Caco-2 (cell line): ENCODE data around the gene USP22. TPM values are rescaled to one million over a fixed set of nuclear protein-coding genes. Genes with fewer than 3 reads are reported as not detected.

ENCODE experiments used
- BruUV-seq: library from RNA; stranded (reverse); fragments of 400-500 nt; replicated peaks from 2 replicates; lab custom pipeline; 2021; lab: Mats Ljungman, UMichigan
- CTCF ChIA-PET: fragments of 300-600 bp; sonication (Branson Sonifier 250); formaldehyde crosslinking; loops from one replicate; lab custom pipeline; 2022; ENCODE audit warnings: antibody characterized with exemption; lab: Charles Lee
- POLR2A ChIA-PET: fragments of 300-600 bp; sonication (Branson Sonifier 250); formaldehyde crosslinking; loops from one replicate; lab custom pipeline; 2022; ENCODE audit warnings: antibody characterized with exemption; lab: Charles Lee
- DNase-seq, 2 experiments: peaks; one replicate each; pipeline versions ENCODE4 v3.0.0 to v3.0.0-alpha.2; 2020 to 2022
- H3K27me3 ChIP-seq: replicated peaks from 2 replicates; pipeline ENCODE4 v1.6.0; 2011; ENCODE audit warnings: low read length; ENCODE audit not compliant: control insufficient read depth, insufficient read depth
- H3K36me3 ChIP-seq: 2 replicates; pipeline ENCODE4 v1.5.1; 2011; ENCODE audit warnings: low read length; ENCODE audit not compliant: control insufficient read depth, insufficient read depth
- H3K4me1 ChIP-seq: fragments of 250-450 bp; sonication (Bioruptor Pico); 2 replicates; pipeline ENCODE4 v1.5.1; 2020; ENCODE audit warnings: mild to moderate bottlenecking
- H3K4me3 ChIP-seq: 2 replicates; pipeline ENCODE4 v1.5.1; 2011; ENCODE audit warnings: low read depth, mild to moderate bottlenecking, control low read depth, low read length
- H3K9me3 ChIP-seq: fragments of 250-450 bp; sonication (Bioruptor Pico); 2 replicates; pipeline ENCODE4 v1.5.1; 2020; ENCODE audit warnings: mild to moderate bottlenecking, moderate library complexity
- H3K27ac Mint-ChIP-seq: one replicate; pipeline ENCODE4 v1.8.0; 2022; ENCODE audit warnings: mixed read lengths; ENCODE audit not compliant: unreplicated experiment
- H3K27me3 Mint-ChIP-seq: one replicate; pipeline ENCODE4 v1.8.0; 2022; ENCODE audit warnings: mixed read lengths; ENCODE audit not compliant: insufficient read depth, unreplicated experiment
- H3K36me3 Mint-ChIP-seq: one replicate; pipeline ENCODE4 v1.8.0; 2022; ENCODE audit warnings: mild to moderate bottlenecking, mixed read lengths; ENCODE audit not compliant: insufficient read depth, unreplicated experiment
- H3K4me1 Mint-ChIP-seq: one replicate; pipeline ENCODE4 v1.8.0; 2022; ENCODE audit warnings: low read depth, mixed read lengths; ENCODE audit not compliant: unreplicated experiment
- H3K4me3 Mint-ChIP-seq: one replicate; pipeline ENCODE4 v1.8.0; 2022; ENCODE audit warnings: mild to moderate bottlenecking, moderate library complexity, mixed read lengths; ENCODE audit not compliant: unreplicated experiment
- H3K9me3 Mint-ChIP-seq: one replicate; pipeline ENCODE4 v1.8.0; 2022; ENCODE audit warnings: mixed read lengths; ENCODE audit not compliant: unreplicated experiment
- intact Hi-C: fragments of 100-400 bp; cut with micrococcal nuclease; formaldehyde crosslinking; loops from one replicate; pipeline ENCODE4 v1.10.0; 2022; ENCODE audit not compliant: unreplicated experiment
- total RNA-seq: library from RNA; stranded (reverse); gene quantifications from 2 replicates; pipeline ENCODE4 v1.2.3, GENCODE V29; 2022
- TF ChIP-seq, protein P1 (sequence below), 2 experiments: fragments of 200-600 bp in 1 of 2; IDR thresholded peaks; 1 replicate in 1 of 2; 2 replicates in 1 of 2; pipeline versions ENCODE4 v1.5.1 to v1.8.0; 2011 to 2022; ENCODE audit warnings: antibody characterized with exemption in 1 of 2, control low read depth in 1 of 2, inconsistent platforms in 1 of 2, low read depth in 1 of 2, low read length in 1 of 2, mild to moderate bottlenecking in 1 of 2, moderate library complexity in 1 of 2; ENCODE audit not compliant: insufficient read depth in 1 of 2, severe bottlenecking in 1 of 2, unreplicated experiment in 1 of 2

Gene USP22
- total RNA-seq, 1 experiment from 2014 or later = 267 TPM

DNA sequence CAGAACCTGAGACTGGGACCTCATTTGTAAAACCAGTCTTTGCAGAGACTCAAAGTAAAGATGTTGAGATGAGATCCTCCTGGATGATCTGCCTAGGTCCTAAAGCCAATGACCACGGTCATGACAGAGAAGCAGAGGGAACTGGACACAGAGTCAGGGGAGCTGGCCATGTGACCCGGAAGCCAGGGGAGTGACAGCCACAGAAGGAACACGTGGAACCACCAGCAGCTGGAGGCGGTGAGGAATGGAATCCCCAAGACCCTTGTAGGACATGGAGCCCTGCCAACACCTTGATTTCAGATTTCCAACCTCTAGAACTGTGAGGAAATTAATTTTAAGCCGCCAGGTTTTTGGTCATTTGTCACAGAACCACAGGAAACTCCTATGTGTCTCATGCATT is 37.0 kb downstream of the USP22 start:
- Mint-ChIP-seq H3K9me3 (no peaks in the 10 kb centered on the region), H3K4me1 (no peaks in the 10 kb centered on the region), H3K27ac (no peak overlapping the region), H3K4me3 (no peak overlapping the region), H3K27me3 (no peaks in the 10 kb centered on the region), H3K36me3 (peaks cover 100% of the 10 kb centered on the region)
- ChIA-PET POLR2A (no interaction called here), CTCF (no interaction called here)
- peaks cover 28% of the 10 kb centered on the region for H3K36me3 ChIP-seq
- no TSS peak for BruUV-seq
- no peaks in the 10 kb centered on the region for H3K4me1 ChIP-seq
- TF ChIP-seq, protein P1, sequence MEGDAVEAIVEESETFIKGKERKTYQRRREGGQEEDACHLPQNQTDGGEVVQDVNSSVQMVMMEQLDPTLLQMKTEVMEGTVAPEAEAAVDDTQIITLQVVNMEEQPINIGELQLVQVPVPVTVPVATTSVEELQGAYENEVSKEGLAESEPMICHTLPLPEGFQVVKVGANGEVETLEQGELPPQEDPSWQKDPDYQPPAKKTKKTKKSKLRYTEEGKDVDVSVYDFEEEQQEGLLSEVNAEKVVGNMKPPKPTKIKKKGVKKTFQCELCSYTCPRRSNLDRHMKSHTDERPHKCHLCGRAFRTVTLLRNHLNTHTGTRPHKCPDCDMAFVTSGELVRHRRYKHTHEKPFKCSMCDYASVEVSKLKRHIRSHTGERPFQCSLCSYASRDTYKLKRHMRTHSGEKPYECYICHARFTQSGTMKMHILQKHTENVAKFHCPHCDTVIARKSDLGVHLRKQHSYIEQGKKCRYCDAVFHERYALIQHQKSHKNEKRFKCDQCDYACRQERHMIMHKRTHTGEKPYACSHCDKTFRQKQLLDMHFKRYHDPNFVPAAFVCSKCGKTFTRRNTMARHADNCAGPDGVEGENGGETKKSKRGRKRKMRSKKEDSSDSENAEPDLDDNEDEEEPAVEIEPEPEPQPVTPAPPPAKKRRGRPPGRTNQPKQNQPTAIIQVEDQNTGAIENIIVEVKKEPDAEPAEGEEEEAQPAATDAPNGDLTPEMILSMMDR (IDR thresholded peaks at IDR 0.05; ENCODE audit: insufficient read depth in 1 of 2, low read depth in 1 of 2, low read length in 1 of 2, severe bottlenecking in 1 of 2, unreplicated experiment in 1 of 2) = no peak
- DNase-seq = no peak
- intact Hi-C loops = no loop called here
- no peak overlapping the region for H3K4me3 ChIP-seq
- H3K27me3 ChIP-seq = no peaks in the 10 kb centered on the region
- H3K9me3 ChIP-seq = no peaks in the 10 kb centered on the region

DNA sequence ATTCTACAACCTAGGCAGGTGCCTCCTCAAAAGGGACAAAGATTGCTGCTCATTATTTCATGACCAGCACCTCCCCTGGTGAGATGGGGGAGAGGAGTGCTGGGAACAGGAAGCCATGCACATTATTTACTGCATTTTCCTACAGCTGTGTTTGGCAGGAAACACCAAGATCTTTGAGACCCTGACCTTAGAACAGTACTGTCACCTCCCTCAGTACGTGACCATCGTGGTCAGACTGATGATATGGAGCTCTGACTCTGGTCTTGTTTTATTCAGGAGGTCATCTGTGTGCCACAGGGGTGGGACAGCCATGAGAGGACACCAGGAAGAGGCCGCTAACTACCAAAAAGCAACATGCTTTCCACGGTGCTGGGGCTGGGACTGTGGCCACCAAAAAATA is 37.4 kb downstream of the USP22 start:
- TF ChIP-seq, protein P1 (IDR thresholded peaks at IDR 0.05; ENCODE audit: insufficient read depth in 1 of 2, low read depth in 1 of 2, low read length in 1 of 2, severe bottlenecking in 1 of 2, unreplicated experiment in 1 of 2) = no peak
- no peaks in the 10 kb centered on the region for H3K4me1 ChIP-seq
- no peak overlapping the region for H3K4me3 Mint-ChIP-seq
- no peak for DNase-seq
- ChIA-PET POLR2A (no interaction called here), CTCF (no interaction called here)
- H3K4me3 ChIP-seq = no peak overlapping the region
- no TSS peak for BruUV-seq
- H3K27ac Mint-ChIP-seq = no peak overlapping the region
- intact Hi-C loops = no loop called here
- H3K27me3 Mint-ChIP-seq = no peaks in the 10 kb centered on the region
- H3K36me3 ChIP-seq = peaks cover 28% of the 10 kb centered on the region
- no peaks in the 10 kb centered on the region for H3K9me3 ChIP-seq
- H3K9me3 Mint-ChIP-seq = no peaks in the 10 kb centered on the region
- peaks cover 100% of the 10 kb centered on the region for H3K36me3 Mint-ChIP-seq
- no peaks in the 10 kb centered on the region for H3K27me3 ChIP-seq
- H3K4me1 Mint-ChIP-seq = no peaks in the 10 kb centered on the region

DNA sequence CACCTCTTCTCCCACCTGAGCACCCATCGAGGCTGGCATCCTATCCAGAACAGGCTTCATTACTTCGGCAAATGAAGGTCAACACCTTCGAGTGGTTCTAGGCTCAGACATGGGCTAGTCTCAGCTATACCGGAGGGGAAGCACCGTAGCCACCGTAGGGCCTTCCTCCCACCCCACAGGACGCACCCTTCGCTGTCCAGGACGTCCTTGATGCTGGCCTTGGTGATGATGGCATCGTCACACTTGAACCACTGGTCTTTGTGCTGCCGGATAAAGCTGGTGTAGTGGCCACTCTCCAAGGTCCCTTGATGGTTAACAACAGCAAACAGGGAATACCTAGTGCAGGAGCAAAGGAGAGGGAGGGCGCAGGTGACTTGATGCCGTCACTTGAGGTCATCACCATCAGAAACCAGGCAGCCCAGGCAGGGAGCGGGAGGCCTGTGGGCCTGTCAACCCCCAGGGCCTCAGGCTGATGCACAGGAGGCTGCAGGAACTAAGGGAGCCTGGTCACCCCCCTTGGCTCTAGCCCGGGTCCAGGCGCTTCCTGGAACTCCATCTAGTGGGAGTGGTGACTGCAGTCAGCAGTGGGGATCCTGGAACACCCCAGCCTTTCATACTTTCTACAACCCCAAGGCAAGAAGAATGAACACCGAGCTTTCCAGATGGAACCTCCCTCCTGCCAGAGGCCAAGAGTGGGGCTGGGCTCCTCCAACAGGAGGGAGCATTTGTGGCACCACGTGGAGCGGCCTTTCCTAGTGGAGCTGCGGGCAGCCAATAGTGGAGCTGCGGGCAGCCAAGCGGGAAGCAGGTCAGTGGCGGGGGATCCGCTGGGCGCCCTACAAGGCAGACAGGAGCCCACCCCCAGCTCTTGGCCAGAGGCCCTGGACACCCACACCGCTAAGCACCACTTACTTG is 38.5 kb downstream of the USP22 start:
- no peaks in the 10 kb centered on the region for H3K9me3 ChIP-seq
- H3K4me3 ChIP-seq = no peak overlapping the region
- no peak overlapping the region for H3K27ac Mint-ChIP-seq
- no TSS peak for BruUV-seq
- H3K27me3 ChIP-seq = no peaks in the 10 kb centered on the region
- no peaks in the 10 kb centered on the region for H3K27me3 Mint-ChIP-seq
- H3K36me3 ChIP-seq = peaks cover 27% of the 10 kb centered on the region
- H3K36me3 Mint-ChIP-seq = peaks cover 100% of the 10 kb centered on the region
- DNase-seq = no peak
- ChIA-PET POLR2A (no interaction called here), CTCF (no interaction called here)
- intact Hi-C loops = no loop called here
- no peaks in the 10 kb centered on the region for H3K9me3 Mint-ChIP-seq
- H3K4me1 ChIP-seq = no peaks in the 10 kb centered on the region
- no peak overlapping the region for H3K4me3 Mint-ChIP-seq
- no peaks in the 10 kb centered on the region for H3K4me1 Mint-ChIP-seq
- TF ChIP-seq, protein P1 (IDR thresholded peaks at IDR 0.05; ENCODE audit: insufficient read depth in 1 of 2, low read depth in 1 of 2, low read length in 1 of 2, severe bottlenecking in 1 of 2, unreplicated experiment in 1 of 2) = no peak
